LHCN-M2 (cell line): Measurements from ENCODE around the gene SETD7. TPM values are rescaled to one million over a fixed set of nuclear protein-coding genes. Genes with fewer than 3 reads are reported as not detected.

Experiments
- DNase-seq: peaks from one replicate; pipeline ENCODE4 v3.0.0-alpha.2; 2012; ENCODE audit warnings: low read depth
- total RNA-seq: library from RNA; depleted of rRNA; stranded (reverse); fragments of >200 nt; gene quantifications from 2 replicates; pipeline ENCODE4 v1.2.3, GENCODE V29; 2014

The SETD7 gene
- total RNA-seq, 1 experiment from 2014 or later = 45.5 TPM

DNA sequence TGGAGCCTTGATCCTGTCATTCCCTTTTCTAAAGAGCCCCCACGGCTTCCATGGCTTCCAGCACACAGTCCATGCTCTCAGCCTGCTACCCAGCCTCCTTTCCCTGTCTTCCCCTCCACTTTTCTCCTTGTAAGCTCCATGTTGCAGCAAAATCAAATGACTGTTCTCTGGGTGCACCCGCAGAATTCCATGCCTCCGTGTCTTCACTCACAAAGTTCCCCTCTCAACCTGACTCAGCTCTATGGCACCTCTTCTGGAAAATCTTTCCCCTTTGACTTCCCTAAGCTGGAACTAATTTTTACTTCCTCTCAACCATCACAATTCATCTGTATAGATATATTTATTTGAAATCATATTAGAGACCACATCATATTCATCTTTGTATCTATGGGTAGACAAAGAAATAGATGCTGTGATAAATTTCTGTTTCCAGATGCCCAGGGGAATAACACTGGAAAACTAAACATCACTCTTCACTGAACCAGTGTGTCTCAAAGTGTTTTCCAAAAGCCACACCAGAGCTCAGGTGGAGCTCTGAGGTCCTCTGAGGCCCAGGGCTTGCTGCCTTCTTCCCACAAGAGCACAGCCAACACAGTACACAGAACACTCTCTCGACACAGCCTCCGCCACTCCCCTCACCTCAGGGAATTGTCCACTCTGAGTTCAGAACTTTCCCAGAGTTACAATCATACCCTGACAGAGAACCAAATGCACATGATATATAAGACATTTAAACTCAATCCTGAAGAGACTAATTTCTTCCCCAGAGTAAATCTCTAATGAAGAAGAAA, 3.3 kb downstream of the SETD7 start:
- peak; percentile 26 for DNase-seq

DNA sequence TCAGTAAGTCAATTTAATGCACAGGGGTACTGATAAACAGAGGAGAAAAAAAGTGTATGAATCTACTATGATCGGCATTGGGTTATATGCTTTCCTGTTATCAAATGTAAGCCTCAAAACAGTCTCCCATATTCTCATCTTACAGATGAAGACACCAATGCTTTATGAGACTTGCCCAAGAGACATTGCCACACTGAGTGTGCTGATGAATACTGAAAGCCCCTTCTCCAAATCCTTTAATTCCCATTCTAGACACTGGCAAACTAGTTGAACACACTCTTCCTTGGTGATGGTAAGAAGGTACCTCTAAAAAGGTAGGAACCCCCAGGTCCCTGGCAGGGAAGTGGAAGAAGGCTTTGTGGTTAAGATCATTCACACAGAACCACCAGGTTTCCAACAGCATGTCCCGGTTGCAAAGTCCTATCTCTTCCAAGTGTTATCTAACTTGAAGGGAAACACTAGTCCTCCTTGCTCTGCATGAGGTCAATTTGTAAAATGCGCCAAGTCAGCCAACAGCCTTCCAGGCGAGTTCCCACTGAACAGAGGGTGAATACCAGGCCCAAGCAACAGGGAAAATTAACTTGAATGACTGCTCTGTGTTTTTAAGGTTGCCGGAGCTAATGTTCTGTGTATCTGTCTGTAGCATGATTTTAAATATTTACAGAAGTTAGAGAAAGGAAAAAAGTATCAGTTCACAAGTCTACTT, 5.1 kb downstream of the SETD7 start:
- DNase-seq = no peak

DNA sequence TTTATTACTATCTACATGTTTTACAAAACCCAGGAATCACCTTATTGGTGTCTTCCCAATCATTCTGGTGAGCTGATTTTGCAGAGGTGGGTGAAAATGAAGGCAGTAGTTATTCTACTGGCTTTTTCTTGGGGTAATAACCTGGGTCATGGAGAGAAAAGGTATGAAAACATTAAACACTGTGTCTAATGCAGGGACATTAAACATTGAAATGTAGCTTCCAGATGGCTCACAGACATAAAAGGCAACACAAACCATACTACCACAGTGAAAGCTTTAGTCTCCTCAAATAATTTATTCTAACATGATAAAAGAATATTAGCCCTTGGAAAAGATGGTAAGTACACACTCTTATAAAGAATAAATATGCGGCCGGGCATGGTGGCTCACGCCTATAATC, 8.0 kb downstream of the SETD7 start:
- no peak for DNase-seq

DNA sequence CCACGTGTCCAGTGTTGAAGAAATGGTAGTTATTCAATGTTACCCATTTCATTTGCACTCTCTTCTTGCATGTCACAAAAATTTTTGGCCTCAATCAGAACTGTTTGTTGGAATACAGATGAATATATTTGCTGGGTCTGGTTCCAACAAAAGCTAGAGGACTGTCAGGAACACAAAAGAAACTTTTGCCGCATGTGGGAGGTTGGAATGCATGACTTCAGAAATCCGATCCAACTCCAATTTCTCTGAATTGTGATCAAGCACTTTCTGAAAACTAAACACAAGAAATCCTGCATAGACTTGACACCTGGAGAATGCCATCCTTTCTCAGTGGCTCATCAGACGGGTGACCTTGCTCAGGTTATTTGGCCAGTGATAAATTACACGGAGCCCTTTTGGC, 15.4 kb downstream of the SETD7 start:
- DNase-seq = no peak

DNA sequence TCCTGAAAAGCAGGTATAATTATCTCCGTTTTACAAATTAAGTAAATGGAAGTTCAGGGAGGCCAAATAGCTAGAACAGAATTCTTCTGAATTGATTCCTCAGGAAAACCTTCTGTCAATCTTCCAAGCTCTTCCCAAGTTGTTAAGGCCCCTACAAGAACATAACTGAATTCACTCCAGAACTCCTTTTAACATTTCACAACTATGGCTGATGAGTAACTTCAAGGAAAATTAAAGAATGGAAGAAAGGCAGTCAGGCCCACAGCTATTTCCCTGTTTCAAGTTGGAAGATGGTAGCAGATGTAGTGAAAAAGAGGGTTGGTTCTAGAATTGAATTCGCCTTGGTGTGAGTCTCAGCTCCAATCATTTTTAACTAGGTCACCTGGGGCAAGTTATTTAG, 15.9 kb downstream of the SETD7 start:
- no peak for DNase-seq

DNA sequence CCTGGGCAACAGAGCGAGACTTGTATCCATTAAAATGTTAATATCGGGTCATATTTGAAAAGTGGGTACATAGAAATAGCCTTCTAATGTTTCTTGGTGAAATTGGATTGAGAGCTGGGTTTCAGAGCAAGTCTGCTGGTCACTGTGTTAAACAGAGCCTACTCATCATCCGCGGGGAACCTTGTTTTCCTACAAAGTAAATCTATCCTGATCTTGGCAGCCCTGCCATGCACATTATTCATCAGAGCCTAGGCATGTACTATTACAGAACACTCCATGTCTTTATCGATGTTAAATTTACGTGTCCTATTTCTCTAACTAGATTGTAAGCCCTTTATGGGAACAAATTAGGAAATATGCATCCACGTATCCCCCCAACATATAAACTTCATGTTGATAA, 18.7 kb downstream of the SETD7 start:
- DNase-seq = no peak

DNA sequence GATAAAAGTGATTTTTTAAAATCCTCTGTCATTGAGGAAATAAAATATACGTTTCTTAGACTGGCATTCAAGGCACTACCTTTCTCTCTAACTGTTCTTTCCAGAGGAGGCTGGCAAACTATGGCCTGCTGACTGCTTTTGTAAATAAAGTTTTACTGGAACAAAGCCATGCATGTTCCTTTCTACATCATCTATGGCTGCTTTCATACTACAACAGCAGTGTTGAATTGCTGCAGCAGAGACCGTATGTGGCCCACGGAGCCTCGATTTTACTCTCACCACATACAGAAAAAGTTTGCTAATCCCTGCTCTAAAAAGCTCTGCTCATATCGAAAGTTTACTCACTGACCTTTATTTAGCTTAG, 20.2 kb downstream of the SETD7 start:
- no peak for DNase-seq

DNA sequence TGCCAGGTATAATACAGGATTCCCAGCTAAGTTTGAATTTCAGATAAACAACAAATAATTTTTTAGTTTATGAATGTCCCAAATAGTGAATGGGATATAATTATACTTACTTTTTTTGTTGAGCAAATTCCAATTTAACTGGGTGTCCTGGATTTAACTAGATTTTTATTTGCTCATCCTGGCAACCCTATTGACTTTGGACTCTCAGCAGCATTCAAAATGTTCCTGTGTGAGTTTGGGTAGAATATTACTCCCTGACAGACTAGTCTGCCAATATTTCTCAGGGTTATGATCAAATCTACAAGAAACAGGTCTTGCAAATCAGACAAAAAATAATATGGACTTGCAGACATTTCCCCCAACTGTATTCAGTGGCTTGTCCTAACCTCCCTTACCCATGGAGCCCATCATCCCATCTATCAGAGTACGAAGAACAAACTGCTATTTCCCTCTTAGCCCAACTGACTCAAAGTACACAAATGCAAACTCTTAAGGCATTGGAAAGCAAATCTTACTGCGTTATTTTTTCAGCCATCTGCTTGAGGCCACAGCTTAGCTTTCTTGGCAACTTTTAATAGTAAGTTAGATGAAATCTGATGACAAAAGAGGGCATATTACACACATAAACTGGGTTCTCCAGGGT, 20.7 kb downstream of the SETD7 start:
- DNase-seq = no peak

DNA sequence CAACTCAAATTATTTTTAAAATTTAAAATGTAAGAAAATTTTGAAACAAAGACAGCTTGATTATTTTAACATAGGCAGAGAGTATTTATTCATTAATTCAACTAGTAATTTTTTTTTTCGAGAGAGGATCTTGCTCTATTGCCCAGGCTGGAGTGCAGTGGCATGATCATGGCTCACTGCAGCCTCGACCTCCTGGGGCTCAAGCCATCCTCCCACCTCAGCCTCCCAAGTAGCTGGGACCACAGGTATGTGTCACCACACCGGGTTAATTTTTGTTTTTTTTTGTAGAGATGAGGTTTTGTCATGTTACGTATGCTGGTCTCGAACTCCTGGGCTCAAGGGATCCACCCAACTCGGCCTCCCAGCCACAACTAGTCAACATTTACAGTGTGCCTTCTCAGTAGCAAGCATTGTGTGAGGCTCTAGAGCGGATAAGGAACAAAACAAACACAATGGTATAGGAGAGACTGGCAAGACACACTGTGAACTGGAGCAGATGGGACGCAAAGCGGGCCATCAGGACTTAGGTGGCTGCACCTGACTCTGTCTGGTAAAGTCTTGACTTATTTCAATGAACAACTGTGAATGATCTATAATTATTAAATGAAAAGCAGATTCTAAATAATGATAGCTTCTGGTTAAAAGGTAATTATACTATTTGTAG, 21.6 kb downstream of the SETD7 start:
- DNase-seq = no peak

DNA sequence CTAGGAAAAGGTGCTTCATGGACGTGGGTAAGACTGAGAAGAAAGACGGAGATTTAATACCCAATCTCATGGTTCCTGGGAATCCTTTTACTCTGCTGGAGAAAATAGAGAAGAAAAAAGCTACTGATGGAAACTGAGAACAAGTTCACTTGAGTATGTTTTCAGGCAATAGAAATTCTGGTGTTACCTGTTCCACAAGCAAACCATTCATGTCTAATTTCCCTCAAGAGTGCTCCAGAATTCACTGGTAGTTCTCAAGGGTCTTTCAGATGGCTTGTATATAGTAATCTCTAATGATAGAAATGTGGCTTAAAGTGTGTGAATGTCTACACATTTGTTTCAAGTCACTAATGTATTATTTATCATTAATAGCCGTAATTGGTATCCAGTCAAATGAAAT, 22.5 kb downstream of the SETD7 start:
- DNase-seq = no peak

DNA sequence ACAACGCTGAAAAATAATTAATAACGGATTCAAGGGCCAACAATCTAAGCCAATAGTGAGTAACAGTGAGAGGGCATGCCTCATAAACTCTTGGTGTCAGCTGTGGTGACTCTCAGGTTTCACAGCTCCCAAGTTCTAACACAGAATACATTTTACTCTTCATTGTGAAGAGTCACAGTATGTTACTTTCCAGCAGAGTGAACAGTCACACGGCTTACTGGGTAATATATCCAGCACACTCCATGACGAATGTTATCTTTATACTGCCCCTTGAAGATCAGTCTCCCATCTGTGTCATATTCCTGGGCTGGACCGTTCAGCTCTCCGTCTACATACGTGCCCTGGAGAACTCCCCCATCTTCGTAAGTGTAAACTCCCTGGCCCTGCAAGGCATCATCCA, 23.1 kb downstream of the SETD7 start:
- DNase-seq = peak; percentile 77

DNA sequence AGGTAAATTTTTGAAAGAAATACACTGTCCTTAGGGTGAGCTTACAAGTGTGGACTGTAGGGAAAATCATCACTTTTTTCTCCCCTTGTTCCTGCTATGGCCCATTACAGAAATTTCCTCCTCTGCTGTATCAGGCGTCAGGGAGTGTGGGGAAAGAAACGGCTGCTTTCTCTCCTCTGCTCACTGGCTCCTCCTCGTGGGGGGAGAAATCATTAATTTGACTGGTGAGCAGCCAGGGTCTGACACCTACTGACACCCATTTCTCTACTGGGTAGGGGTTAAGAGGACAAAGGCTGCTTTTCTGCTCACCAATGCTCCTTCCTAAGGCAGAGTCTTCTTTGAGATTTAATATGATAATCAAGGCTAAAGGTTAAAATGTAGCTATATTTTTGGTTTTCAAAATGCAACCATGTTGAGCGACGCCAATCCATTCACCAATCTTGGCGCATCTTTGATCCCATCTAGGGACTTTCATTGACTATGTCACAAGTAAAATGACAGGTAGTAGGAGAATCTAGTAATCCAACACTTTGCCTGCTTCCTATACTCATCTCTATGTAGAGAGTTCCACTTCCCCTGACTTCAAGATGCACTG, 25.1 kb downstream of the SETD7 start:
- DNase-seq = peak; percentile 54

DNA sequence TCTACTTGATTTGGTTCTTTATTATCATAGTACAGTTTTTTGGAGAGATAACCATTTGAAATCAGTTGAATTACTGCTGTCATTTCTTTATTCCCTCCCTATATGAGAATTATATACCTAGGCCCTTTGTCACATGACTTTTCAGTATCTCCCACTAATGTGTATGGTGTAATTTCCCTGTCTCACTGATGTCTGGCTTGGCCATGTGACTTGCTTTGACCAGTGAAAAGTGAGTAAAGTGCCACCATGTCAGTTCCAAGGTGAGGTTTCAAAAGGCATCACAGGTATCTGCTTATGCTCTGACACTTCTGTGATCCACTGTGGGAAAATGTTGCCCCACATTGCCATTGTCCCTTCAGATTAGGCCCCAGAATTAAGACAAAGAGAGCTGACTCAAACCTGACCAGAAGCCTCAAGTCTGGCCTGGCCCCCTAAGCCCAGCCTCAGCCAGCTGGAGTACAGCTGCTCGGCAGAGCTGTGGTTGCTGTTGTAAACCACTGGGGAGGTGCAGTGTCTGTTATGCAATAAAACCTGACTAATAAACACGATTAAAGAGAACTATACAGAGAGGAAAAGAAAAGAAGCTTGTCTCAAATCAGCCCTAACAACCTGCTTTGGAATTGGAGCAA, 27.5 kb downstream of the SETD7 start:
- peak; percentile 92 for DNase-seq

DNA sequence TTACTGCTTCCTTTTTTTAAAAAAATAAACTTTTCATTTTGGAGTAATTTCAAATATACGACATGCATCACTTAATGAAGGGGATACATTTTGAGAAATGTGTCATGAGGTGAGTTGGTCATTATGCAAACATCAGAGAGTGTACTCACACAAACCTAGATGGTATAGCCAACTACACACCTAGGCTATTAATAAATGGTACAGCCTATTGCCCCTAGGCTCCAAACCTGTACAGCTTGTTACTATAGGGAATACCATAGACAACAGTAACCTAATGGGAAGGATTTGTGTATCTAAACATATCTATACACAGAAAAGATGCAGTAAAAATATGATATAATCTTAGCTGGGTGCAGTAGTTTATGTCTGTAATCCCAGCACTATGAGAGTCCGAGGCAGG, 29.1 kb downstream of the SETD7 start:
- DNase-seq = no peak

DNA sequence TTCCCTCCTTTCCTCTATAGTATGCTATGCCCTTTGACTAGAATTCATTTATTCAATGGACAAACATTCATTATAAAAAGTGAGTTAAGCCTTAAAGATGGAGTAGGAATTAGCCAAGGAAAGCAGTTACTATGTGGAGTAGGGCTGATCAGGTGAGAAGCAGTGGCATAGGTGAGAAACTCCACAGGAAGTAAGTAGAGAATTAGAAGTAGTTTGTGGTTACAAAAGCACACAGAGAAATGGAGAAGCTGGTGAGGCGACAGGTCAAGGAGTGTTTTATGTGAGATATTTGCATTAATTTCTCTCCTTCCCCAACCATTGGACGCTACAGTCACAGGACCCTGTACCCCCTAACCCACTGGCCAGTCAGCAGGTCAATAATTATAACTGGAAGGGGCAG, 30.6 kb downstream of the SETD7 start:
- no peak for DNase-seq

DNA sequence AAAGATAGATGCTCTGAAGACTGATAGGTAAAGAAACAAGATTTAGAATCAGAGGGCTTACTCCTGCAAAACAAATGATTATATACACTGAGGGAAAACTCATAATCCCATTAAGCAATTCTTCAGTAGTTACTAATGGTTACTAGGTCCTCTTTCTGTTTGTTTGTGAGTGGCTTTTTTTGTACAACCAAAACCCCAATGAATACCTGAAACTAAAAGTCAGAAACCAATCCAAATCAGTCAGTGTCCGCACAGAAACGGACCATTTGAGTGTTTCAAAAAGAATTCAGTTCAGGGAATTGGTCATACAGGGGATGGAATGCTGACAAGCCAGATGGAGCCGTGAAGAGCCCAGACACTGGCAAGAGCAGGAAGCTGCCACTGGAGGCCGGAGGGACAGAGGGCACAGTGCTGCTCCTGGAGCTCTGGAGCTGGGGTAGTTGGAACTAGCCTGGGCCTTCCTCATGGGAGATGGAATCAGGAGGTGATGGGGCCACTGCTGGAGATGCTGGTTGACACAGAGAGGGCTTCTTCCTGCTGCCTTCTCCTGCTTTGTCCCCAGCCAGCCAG, 31.9 kb downstream of the SETD7 start:
- no peak for DNase-seq

DNA sequence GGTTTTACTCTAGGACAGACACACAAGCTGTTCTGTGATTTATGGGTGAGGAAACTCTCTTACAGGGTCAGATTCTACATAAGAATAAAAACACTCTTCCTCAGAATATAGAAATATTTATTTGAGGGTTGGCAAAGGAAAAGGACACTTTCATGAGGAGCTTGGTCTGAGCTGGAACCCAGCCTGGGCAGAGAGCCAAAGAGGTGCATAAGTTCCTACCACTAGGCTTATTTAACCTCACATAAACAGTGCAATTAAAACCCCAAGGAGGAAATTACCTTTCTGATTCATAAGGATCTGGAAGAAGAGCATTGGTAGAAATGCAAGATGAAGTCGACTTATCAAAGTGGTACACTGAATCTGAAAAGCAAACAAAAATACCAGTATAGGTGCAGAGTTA, 32.9 kb downstream of the SETD7 start:
- no peak for DNase-seq

DNA sequence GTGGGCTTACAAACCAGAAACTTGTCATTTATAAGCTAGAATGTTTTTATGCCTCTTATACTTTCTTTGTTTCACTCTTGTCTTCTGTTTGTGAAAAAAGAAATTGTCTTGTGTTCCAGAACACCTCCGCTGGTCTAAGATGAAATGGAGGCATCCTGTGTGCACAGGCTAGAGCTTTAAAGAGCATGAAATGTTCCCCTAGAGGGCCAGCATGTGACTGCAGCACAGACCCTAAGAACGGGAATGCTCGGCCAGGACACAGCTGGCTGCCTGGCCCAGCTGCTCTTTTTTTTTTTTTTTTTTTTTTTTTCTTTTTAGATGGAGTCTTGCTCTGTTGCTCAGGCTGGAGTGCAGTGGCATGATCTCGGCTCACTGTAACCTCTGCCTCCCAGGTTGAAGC, 33.6 kb downstream of the SETD7 start:
- DNase-seq = no peak

DNA sequence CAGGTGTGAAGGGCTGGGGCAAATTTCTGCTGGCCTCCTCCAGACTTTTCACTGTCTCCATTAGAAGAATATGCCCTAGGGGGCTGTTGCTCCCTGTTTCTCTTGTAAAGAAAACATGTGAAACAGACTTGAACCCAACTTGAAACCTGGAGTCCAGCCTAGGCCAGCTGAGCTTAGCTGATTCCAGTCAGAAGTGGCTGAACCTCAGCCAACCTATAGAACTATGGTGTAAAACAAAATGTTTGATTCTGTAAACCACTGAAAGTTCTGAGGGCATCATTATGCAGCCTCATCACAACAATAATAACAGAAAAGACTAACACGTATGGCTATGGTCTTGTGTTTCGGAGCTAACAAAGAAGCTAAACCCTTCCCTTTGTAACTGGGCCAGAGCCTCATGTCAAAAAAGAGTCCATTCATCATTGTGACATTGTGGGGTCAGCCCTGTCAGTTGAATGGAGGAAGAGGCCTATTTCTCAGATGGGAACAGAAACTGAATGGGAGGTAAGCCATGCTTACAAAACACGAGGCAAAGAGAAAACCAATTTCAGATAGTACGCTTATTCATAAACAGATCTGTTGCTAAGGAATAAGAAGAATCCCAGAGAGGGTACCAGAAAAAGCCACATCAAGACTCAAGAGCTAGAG, 34.1 kb downstream of the SETD7 start:
- no peak for DNase-seq

DNA sequence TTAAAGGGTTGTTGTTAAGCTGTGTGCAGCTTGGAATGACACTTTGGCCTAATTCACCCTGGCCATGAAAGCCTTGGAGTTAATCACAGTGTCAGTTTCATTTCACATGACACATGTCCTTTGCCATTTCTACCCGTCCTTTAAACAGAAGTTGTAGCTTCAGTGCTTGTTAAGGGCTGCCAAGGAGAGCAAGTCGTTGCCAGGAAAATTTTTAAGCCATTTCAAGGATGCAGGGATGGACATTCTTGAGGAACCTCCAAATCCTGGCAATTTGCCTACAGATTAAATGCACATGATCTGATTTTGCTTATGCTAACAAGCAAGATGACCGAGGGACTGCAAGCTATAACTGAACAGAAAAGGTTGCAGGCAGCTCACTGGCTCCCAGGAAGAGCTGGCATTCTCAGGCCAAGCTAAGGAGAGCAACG, 40.5 kb downstream of the SETD7 start:
- DNase-seq = no peak
